Measurements from ENCODE around the gene TUFT1. TPM values are rescaled to one million over a fixed set of nuclear protein-coding genes. Genes with fewer than 3 reads are reported as not detected.

Gene TUFT1
- polyA plus RNA-seq, 1 donor from 2014 or later, result 25.8 TPM

DNA sequence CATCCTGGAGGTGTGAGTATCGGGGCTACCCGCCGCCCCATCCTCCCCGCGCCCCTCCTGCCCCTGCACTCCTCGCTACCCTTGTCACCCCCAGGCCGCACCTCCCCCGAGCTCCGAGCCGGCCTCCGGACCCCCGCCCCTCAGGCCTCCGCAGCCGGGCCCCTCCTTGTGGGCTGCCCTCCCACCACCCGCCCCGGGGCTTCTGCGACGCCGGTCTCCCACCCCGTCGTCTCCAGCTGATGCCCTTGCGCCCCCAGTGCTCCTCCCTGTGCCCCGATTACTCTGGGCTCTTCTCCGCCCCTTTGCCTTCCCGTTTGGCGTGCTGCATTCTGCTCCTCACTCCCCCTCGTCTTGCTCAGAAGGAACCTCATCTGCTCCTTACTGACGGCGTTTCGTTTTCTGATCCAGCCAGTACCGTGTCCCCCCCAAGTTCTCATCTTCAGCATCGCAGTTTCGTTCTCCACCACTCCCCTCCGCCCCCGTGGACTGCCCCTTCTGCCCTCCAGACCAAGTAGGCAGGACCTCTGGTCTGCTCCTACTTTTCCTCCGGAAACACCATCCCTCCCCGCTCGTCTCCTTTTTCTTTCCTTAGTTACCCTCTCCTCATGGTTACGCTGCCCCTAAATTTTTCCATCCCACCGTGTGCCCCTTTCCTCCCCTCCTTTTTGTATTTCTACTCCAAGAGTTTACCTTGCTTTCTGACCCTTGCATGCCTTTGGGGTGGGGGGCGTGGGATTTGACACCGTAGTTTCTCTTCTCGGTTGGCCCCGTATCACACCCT lies 72.6 kb downstream of the TUFT1 start:
- Histone ChIP-seq H3K36me3 (ENCODE audit: insufficient read depth, low read length) (no peaks in the 10 kb centered on the region), H3K9me3 (ENCODE audit: low read length) (no peaks in the 10 kb centered on the region), H3K4me3 (ENCODE audit: low read length) (peak overlapping the region; percentile 97), H3K79me2 (replicated peaks; ENCODE audit: insufficient read depth, low read length) (peaks cover 47% of the 10 kb centered on the region), H3K27ac (ENCODE audit: low read length) (peak overlapping the region; percentile 86), H3K9me2 (ENCODE audit: insufficient read depth, low read length) (no peaks in the 10 kb centered on the region), H2AFZ (ENCODE audit: low read depth, low read length) (peak overlapping the region; percentile 65), H3K4me2 (ENCODE audit: low read length) (peak overlapping the region; percentile 70), H3K27me3 (ENCODE audit: insufficient read depth, low read depth, low read length) (no peaks in the 10 kb centered on the region), H4K20me1 (ENCODE audit: insufficient read depth) (no peaks in the 10 kb centered on the region), H3F3A (ENCODE audit: insufficient read depth, low read length, poor library complexity, severe bottlenecking) (no peaks in the 10 kb centered on the region), H3K9ac (ENCODE audit: low read length) (peak overlapping the region; percentile 98)
- no peak for TF ChIP-seq SMC3 (conservative IDR thresholded peaks at IDR 0.05; ENCODE audit: poor library complexity)
- TF ChIP-seq EP300 (conservative IDR thresholded peaks at IDR 0.05; ENCODE audit: poor library complexity, severe bottlenecking), result no peak

DNA sequence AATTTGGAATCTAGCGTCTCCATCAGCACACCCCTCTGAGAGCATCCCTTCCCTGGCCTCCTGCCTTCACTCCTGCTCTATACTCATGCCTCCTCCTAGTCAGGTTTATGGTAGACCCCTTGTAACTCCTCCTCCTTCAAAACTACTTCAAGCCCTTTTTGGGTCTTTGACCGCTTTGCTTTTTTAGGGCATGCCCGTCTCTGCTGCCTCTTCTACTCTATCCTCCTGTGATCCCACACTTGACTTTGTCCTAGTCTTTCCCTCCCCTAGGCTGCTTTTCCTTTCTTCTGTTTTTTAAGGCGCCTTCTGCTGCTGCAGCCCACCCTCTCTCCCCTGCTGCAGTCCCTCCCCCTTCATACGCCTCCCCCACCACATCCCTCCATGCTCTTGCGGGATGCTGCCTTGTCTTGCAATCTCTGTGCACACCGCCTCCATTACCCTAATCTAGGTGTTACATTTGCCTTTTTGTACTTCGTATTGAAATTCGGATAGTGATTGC lies 73.2 kb downstream of the TUFT1 start:
- Histone ChIP-seq H3K4me2 (ENCODE audit: low read length) (peak overlapping the region; percentile 70), H3F3A (ENCODE audit: insufficient read depth, low read length, poor library complexity, severe bottlenecking) (no peaks in the 10 kb centered on the region), H3K79me2 (replicated peaks; ENCODE audit: insufficient read depth, low read length) (peaks cover 54% of the 10 kb centered on the region), H3K9me3 (ENCODE audit: low read length) (no peaks in the 10 kb centered on the region), H3K27ac (ENCODE audit: low read length) (peak overlapping the region; percentile 86), H4K20me1 (ENCODE audit: insufficient read depth) (no peaks in the 10 kb centered on the region), H3K9me2 (ENCODE audit: insufficient read depth, low read length) (no peaks in the 10 kb centered on the region), H3K4me3 (ENCODE audit: low read length) (peak overlapping the region; percentile 97), H3K36me3 (ENCODE audit: insufficient read depth, low read length) (no peaks in the 10 kb centered on the region), H3K9ac (ENCODE audit: low read length) (peak overlapping the region; percentile 98), H3K27me3 (ENCODE audit: insufficient read depth, low read depth, low read length) (no peaks in the 10 kb centered on the region), H2AFZ (ENCODE audit: low read depth, low read length) (no peak overlapping the region)
- peak; percentile 57 for TF ChIP-seq TAF1 (IDR thresholded peaks at IDR 0.05; ENCODE audit: low read depth)
- TF ChIP-seq MXI1 (conservative IDR thresholded peaks at IDR 0.05; ENCODE audit: poor library complexity, severe bottlenecking), result no peak
- TF ChIP-seq SMC3 (conservative IDR thresholded peaks at IDR 0.05; ENCODE audit: poor library complexity), result peak; percentile 20

DNA sequence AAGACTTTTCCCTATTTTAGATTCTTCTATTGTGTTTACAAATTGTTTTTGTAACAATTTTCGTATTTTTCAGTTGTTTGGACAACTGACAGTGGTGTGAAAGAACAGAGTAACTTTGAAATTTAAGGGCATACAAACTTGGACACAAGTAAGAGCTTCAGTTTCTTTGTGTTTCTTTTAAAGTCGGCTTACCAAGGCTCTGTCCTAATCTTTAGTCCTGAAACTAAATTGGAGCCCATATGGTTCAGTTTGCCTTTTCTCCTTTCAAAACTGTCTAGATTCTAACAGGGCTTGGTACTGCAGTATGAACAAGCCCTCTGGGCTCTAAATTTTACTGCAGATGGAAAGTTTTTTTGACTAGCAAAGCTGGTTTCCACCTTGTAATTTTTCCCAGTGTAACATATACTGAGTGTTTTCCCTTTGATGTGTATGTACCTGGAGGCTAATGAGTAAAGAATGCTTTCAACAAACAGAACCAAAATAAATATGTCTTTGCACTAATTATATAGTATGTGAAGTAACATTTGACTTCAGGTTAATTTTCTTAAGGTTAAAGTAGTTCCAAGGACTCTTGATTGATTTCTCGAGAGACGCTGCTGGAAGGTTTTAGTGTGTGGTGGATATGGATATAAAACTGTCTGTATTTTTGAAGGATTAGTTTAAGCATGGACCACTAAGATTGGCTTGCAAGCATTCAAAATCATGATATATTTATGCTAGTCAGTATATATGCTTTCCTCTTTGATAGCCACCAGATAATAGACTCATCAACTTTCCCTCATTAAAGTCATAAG lies 75.8 kb downstream of the TUFT1 start:
- Histone ChIP-seq H4K20me1 (ENCODE audit: insufficient read depth) (no peaks in the 10 kb centered on the region), H2AFZ (ENCODE audit: low read depth, low read length) (no peak overlapping the region), H3K27ac (ENCODE audit: low read length) (no peak overlapping the region), H3K27me3 (ENCODE audit: insufficient read depth, low read depth, low read length) (no peaks in the 10 kb centered on the region), H3K9me3 (ENCODE audit: low read length) (no peaks in the 10 kb centered on the region), H3K9ac (ENCODE audit: low read length) (no peak overlapping the region), H3K9me2 (ENCODE audit: insufficient read depth, low read length) (no peaks in the 10 kb centered on the region), H3K36me3 (ENCODE audit: insufficient read depth, low read length) (no peaks in the 10 kb centered on the region), H3K79me2 (replicated peaks; ENCODE audit: insufficient read depth, low read length) (peaks cover 69% of the 10 kb centered on the region), H3F3A (ENCODE audit: insufficient read depth, low read length, poor library complexity, severe bottlenecking) (no peaks in the 10 kb centered on the region), H3K4me3 (ENCODE audit: low read length) (peak overlapping the region; percentile 41), H3K4me2 (ENCODE audit: low read length) (no peak overlapping the region)
- TF ChIP-seq RAD21 (conservative IDR thresholded peaks at IDR 0.05) (no peak), SMC3 (conservative IDR thresholded peaks at IDR 0.05; ENCODE audit: poor library complexity) (no peak), MXI1 (conservative IDR thresholded peaks at IDR 0.05; ENCODE audit: poor library complexity, severe bottlenecking) (no peak), EZH2 (IDR thresholded peaks at IDR 0.05; ENCODE audit: borderline replicate concordance, insufficient read depth, low read length, poor library complexity, severe bottlenecking) (no peak), POLR2AphosphoS5 (IDR thresholded peaks at IDR 0.05) (no peak), TAF1 (IDR thresholded peaks at IDR 0.05; ENCODE audit: low read depth) (no peak), EP300 (conservative IDR thresholded peaks at IDR 0.05; ENCODE audit: poor library complexity, severe bottlenecking) (no peak)
- TF ChIP-seq, protein P1, sequence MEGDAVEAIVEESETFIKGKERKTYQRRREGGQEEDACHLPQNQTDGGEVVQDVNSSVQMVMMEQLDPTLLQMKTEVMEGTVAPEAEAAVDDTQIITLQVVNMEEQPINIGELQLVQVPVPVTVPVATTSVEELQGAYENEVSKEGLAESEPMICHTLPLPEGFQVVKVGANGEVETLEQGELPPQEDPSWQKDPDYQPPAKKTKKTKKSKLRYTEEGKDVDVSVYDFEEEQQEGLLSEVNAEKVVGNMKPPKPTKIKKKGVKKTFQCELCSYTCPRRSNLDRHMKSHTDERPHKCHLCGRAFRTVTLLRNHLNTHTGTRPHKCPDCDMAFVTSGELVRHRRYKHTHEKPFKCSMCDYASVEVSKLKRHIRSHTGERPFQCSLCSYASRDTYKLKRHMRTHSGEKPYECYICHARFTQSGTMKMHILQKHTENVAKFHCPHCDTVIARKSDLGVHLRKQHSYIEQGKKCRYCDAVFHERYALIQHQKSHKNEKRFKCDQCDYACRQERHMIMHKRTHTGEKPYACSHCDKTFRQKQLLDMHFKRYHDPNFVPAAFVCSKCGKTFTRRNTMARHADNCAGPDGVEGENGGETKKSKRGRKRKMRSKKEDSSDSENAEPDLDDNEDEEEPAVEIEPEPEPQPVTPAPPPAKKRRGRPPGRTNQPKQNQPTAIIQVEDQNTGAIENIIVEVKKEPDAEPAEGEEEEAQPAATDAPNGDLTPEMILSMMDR (IDR thresholded peaks at IDR 0.05; ENCODE audit: poor library complexity, severe bottlenecking), result no peak
- TF ChIP-seq, protein P2, sequence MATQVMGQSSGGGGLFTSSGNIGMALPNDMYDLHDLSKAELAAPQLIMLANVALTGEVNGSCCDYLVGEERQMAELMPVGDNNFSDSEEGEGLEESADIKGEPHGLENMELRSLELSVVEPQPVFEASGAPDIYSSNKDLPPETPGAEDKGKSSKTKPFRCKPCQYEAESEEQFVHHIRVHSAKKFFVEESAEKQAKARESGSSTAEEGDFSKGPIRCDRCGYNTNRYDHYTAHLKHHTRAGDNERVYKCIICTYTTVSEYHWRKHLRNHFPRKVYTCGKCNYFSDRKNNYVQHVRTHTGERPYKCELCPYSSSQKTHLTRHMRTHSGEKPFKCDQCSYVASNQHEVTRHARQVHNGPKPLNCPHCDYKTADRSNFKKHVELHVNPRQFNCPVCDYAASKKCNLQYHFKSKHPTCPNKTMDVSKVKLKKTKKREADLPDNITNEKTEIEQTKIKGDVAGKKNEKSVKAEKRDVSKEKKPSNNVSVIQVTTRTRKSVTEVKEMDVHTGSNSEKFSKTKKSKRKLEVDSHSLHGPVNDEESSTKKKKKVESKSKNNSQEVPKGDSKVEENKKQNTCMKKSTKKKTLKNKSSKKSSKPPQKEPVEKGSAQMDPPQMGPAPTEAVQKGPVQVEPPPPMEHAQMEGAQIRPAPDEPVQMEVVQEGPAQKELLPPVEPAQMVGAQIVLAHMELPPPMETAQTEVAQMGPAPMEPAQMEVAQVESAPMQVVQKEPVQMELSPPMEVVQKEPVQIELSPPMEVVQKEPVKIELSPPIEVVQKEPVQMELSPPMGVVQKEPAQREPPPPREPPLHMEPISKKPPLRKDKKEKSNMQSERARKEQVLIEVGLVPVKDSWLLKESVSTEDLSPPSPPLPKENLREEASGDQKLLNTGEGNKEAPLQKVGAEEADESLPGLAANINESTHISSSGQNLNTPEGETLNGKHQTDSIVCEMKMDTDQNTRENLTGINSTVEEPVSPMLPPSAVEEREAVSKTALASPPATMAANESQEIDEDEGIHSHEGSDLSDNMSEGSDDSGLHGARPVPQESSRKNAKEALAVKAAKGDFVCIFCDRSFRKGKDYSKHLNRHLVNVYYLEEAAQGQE (IDR thresholded peaks at IDR 0.05; ENCODE audit: borderline replicate concordance), result no peak
